Dedifferentiated amniotic fluid mesenchymal stem cell (primary cell): ENCODE measurements around the gene TEAD3.

Experiments used
- DNase-seq: peaks from one replicate; pipeline ENCODE4 v3.0.0-alpha.2; 2016; ENCODE audit errors: extremely low spot score

Gene TEAD3

GRCh38 chr6:35476004-35476403 is 20.9 kb downstream of the TEAD3 start:
- no peak for DNase-seq

GRCh38 chr6:35475573-35475972 is 21.3 kb downstream of the TEAD3 start:
- DNase-seq: no peak

- no peak for DNase-seq
Measured at GRCh38 chr6:35474942-35475570, 21.8 kb downstream of the TEAD3 start.

GRCh38 chr6:35474131-35474941 is 22.5 kb downstream of the TEAD3 start:
- no peak for DNase-seq

GRCh38 chr6:35473850-35474130 is 23.1 kb downstream of the TEAD3 start:
- DNase-seq: no peak

- DNase-seq: no peak
Measured at GRCh38 chr6:35473075-35473849, 23.6 kb downstream of the TEAD3 start.

- DNase-seq: no peak
Measured at GRCh38 chr6:35471836-35472345, 25.0 kb downstream of the TEAD3 start.

GRCh38 chr6:35470663-35471120 is 26.2 kb downstream of the TEAD3 start:
- DNase-seq: no peak

- DNase-seq: no peak
Measured at GRCh38 chr6:35469751-35470662, 26.9 kb downstream of the TEAD3 start.

- DNase-seq: no peak
Measured at GRCh38 chr6:35468980-35469750, 27.7 kb downstream of the TEAD3 start.

GRCh38 chr6:35468181-35468979 is 28.5 kb downstream of the TEAD3 start, which contains the start of gene RPL10A:
Gene RPL10A (plus strand): TSS chr6:35468401. CDS start chr6:35468435, 34 bp downstream.
- DNase-seq: peak; percentile 97

- no peak for DNase-seq
Measured at GRCh38 chr6:35465646-35466045, 31.2 kb downstream of the TEAD3 start.

GRCh38 chr6:35463292-35463691 is 33.6 kb downstream of the TEAD3 start:
- DNase-seq: no peak

- DNase-seq: no peak
Measured at GRCh38 chr6:35461270-35461669, 35.6 kb downstream of the TEAD3 start.

GRCh38 chr6:35457907-35458306 is 39.0 kb downstream of the TEAD3 start:
- DNase-seq: no peak

- no peak for DNase-seq
Measured at GRCh38 chr6:35454391-35455110, 42.3 kb downstream of the TEAD3 start.

- DNase-seq: no peak
Measured at GRCh38 chr6:35453236-35453635, 43.6 kb downstream of the TEAD3 start.

GRCh38 chr6:35452183-35453090 is 44.4 kb downstream of the TEAD3 start, which contains the start of gene FANCE:
Gene FANCE (plus strand): TSS chr6:35452338. CDS start chr6:35452546, 208 bp downstream.
- DNase-seq: peak; percentile 85
